NCI-H146 (cell line): ENCODE measurements around the gene PSTPIP2.
"Not testable (repeated sequence)": the region's sequence is repeated elsewhere in the genome, so short reads cannot be mapped to it uniquely, and the experiment has no call there.

Source experiments
- DNase-seq: peaks from one replicate; lab custom pipeline; 2025; lab: John Stamatoyannopoulos, UW

PSTPIP2 gene

DNA sequence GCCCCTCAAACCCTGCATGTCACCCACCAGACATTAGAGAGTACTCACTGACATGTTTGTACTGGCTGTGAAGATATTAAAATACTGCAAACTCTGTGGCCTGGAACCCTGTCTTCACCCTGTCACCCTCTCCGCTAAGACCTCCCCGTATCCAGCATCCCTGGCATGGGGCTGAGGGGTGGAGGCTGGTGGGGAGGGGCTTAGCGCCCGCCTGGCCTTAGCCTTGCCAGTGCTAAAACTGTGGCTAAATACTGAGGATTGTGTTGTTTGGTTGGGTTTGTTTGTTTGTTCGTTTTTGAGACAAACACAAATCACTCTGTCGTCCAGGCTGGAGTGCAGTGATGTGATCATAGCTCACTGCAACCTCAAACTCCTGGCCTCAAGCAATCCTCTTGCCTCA lies 1.8 kb downstream of the PSTPIP2 start:
- no peak for DNase-seq

GRCh38 chr18:46069524-46069923 lies 2.5 kb downstream of the PSTPIP2 start:
- DNase-seq: no peak

DNA sequence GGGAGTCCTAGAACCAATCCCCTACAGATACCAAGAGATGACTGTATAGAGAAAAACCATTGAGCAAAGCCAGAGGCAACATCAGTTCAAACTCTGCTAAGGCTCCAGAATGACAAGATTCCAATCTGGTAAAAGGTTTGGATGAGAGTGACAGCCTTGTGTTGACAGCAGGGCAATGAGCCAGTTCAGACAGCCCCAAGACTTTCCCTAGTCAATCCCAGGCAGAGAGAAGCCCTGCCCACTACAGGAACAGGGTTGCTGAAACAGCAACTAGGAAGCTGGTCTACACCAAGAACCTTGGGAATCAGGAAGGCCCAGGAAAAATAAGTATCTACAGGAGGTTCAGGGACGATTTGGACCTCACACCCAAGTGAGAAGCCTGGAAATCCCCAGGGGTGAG lies 3.3 kb downstream of the PSTPIP2 start:
- DNase-seq: no peak

DNA sequence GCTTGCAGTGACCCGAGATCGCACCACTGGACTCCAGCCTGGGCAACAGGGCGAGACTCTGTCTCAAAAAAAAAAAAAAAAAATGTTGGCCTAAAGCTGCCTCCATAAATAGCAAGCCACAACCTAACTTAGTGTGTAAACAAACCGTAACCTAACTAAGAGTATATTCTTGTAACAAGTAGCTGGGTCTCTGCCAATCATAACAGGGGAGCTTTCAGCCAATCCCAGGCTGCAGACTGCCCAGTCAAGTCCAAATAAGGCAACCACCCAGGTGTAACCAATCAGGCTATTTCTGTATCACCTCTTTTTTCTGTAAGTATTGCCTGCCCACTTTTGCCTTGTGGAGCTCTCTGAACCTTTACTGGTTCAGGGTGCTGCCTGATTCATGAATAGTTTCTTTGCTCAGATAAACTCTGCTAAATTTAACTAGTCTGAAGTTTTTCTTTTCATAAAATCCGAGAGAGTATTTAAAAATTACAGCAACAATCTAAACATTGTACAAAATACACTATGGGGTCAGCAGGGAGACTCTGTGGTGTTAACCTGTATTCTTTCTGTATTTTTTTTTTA lies 4.5 kb downstream of the PSTPIP2 start:
- peak; percentile 22 for DNase-seq

DNA sequence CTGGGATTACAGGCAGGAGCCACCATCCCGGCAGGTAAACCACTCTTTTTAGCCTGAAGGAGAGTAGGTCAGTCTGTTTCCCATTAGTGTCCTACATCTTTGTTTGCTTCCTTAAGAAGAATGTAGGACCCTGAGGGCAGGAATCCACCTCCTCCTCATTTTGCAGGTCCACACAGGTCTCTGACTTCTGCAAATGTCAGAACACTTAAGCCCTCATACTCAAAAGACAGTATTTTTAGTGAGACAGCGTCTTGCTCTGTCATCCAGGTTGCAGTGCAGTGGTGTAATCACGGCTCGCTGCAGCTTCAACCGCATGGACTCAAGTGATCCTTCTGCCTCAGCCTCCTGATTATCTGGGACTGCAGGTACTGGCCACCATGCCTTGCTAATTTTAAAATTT lies 9.3 kb downstream of the PSTPIP2 start:
- DNase-seq: no peak

GRCh38 chr18:46061796-46062195 lies 10.3 kb downstream of the PSTPIP2 start:
- DNase-seq: no peak

GRCh38 chr18:46061387-46061786 lies 10.7 kb downstream of the PSTPIP2 start:
- DNase-seq: no peak

DNA sequence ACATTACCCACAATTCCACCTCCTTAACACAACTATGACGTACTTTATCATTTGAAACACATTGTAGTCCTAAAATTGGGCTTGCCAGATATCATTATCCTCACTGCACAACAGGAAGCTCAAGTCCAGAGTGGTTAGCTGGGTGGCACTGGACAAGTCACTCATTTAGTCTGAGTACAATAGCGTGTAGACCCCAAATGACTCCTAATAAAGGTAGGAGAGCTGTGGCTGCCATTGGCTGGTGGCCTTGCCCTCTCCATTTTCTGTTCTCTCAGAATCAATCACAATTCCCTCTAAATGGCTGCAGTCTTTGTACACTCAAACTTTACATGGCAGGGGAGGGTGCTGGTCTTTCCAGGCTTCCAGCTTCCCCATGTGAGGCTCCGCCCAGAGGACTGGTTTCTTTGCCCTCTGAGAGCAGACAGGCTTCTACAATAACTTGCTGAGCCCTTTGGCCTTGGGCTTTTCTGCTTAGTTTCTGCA lies 11.7 kb downstream of the PSTPIP2 start:
- DNase-seq: no peak

DNA sequence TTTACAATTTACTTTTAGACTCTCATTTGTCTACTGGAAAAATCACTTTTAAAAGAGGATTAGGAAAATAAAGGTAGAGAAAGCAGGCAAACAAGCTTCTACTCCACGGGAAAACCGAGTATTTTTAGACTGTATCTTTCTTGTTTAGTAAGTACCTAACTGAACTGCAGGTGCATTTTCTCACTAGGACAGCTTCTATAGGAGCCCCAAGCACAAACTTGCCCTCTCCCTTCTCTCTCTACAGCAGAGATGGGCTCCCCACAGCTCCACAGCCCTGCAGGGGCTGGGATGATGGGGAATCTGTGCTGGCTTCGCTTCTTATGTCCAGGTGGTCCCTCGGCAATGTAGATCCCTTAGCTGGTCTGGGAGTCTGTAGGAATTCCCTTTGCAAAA lies 16.2 kb downstream of the PSTPIP2 start:
- DNase-seq: no peak

GRCh38 chr18:46054956-46055837 lies 16.9 kb downstream of the PSTPIP2 start:
- DNase-seq: no peak

DNA sequence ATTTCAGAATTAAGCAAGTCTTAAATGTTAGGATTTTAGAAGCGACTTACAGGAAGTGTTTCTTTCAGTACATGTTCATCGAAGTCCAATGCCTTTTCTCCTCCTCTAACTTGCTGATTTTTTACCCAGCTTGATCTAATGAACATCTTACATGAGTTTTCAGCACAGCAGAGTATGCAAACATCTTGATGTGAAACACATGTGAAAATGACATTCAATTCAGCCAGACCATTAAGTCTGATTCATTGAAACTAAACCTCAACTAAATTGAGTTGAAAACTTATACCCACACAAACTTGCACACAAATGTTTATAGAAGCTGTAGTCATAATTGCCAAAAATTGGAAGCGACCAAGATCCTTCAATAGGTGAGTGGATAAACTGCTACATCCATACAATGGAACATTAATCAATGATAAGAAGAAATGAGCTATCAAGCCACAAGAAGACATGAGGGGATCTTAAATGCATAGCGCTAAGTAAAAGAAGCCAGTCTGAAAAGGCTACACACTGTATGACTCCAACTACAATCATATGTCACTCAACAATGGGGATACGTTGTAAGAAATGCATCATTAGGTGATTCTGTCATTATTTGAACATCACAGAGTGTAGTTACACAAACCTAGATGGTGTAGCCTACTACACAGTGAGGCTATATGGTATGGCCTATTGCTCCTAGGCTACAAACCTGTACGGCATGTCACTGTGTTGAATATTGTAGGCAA lies 18.5 kb downstream of the PSTPIP2 start:
- no peak for DNase-seq

GRCh38 chr18:46051731-46052461 lies 20.2 kb downstream of the PSTPIP2 start:
- DNase-seq: no peak

- no peak for DNase-seq
Observed at GRCh38 chr18:46050268-46050667, 21.8 kb downstream of the PSTPIP2 start.

GRCh38 chr18:46048641-46049040 lies 23.4 kb downstream of the PSTPIP2 start:
- DNase-seq: no peak

DNA sequence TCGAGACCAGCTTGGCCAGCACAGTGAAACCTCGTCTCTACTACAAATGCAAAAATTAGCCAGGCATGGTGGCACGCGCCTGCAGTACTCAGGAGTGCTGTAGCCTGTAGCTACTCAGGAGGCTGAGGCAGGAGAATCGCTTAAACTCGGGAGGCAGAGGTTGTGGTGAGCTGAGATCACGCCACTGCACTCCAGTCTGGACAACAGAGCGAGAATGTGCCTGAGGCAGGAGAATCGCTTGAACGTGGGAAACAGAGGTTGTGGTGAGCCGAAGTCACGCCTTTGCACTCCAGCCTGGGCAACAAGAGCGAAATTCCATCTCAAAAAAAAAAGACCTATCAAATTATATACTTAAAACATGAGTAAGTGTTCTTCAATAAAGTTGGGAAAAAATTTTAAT lies 24.7 kb downstream of the PSTPIP2 start:
- DNase-seq: not testable (repeated sequence)

GRCh38 chr18:46046688-46047087 lies 25.4 kb downstream of the PSTPIP2 start:
- DNase-seq: no peak

DNA sequence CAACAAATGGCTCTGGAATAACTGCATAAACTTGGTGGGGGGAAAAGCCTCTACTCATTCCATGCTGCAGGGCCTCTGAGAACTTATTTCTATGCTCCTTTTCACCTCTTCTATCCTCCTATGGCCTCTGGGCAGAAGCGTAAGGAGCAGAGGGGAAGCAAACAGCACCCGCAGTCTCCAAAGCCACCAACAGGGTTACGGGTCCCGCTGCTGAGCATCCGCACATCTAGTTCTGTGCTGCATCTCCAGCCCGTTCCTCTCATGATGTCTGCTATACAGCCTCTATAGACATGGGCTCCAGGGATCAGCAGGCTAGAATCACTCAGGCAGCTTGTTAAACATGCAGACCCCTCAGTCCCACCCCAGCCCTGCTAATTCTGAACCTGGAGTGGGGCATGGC lies 25.9 kb downstream of the PSTPIP2 start:
- DNase-seq: no peak

DNA sequence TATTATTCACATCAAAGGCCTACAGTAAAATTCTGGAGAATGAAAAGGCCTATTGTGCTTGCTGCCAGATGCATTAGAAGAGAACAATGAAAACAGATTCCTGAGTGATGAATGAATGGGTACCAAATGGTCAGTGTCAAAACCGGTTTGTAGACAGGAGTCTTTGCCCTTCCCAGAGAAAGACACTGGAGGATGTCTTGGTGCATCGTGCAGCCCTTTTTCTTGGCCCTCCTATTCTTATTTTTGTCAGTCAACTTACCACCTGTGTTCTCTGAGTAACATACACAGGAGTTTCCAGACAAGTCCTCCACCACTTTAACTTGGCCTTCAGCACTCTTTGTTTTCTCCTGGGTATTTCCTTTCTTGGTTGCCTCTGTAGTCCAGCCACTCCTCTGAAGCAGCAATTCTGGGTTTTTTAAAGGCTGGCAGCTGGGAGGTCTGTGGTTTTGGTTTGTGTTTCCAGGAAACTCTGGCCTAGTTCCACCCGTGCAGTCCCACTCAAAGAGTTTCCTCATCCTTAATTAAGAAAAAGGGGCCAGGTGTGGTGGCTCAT lies 29.4 kb downstream of the PSTPIP2 start:
- DNase-seq: no peak

- DNase-seq: no peak
Observed at GRCh38 chr18:46040747-46041104, 31.3 kb downstream of the PSTPIP2 start.

GRCh38 chr18:46040033-46040746 lies 31.9 kb downstream of the PSTPIP2 start:
- no peak for DNase-seq
